ENCODE results near the gene MOCOS. TPM values are rescaled to one million over a fixed set of nuclear protein-coding genes. Genes with fewer than 3 reads are reported as not detected.
A peak's percentile ranks its signal among the peaks of the same experiment; 100 is the strongest.

MOCOS gene
- total RNA-seq, 1 experiment from 2014 or later = 29.7 TPM

DNA sequence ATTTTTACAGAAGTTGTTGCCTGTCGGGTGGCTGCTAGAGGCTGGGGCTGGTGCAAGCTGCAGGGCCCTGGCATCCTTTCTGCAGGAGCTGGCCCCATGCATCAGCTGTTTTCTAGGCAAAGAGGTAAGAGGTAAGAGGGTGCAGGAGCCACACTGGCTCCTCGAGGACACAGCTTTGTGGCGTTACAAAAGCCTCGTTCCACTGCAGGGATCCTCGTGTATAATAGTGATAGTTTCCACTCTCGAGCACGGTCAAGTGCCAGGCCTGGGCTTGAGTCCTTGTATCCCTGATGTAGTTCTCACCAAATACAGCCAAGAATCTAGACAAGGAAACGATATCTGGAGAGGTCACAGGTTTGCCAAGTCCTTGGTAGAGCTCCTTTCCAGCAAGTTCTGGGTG is 77.0 kb downstream of the MOCOS start:
- no peak for DNase-seq (ENCODE audit: extremely low read depth, low read depth)

- no peak for DNase-seq (ENCODE audit: extremely low read depth, low read depth)
Measured at GRCh38 chr18:36265015-36265414, 77.7 kb downstream of the MOCOS start.

DNA sequence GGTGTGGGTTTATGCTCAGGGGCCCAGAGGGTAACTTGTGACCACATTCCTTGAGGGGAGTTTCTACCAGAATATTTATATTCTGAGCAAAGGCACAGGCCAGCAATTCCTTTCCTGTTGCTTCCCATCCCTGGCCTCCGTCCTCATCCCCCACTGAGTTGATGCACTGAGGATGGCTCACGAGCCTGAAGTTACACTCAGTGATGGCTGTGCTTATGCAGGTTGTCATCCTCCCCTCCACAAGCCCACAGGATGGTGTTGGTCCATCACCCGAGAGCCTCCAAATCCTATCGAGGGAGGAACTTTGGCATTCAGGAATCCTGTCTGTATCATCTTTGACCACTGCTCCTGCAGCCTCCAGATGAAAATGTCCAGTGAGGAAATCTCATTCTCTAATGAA is 81.9 kb downstream of the MOCOS start:
- no peak for DNase-seq (ENCODE audit: extremely low read depth, low read depth)

DNA sequence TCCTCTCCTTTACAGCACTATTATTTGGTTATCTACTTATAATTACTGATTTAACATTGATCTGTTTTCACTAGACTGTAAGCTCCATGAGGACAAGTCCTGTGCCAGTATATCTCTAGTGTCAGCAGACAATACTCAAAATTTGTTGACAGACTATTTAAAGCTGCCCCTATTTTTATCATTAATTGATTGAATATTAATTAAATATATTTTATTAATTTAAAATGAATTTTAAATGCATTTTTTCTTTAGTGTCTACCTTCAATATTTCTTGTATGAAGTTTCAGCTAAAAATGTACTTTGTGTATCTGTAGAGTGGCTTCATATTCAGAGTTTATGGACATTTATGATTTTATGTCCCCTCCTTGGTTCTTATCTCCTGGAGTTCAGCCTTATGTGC is 83.9 kb downstream of the MOCOS start:
- no peak for DNase-seq (ENCODE audit: extremely low read depth, low read depth)

GRCh38 chr18:36273347-36273746 is 86.0 kb downstream of the MOCOS start:
- no peak for DNase-seq (ENCODE audit: extremely low read depth, low read depth)

DNA sequence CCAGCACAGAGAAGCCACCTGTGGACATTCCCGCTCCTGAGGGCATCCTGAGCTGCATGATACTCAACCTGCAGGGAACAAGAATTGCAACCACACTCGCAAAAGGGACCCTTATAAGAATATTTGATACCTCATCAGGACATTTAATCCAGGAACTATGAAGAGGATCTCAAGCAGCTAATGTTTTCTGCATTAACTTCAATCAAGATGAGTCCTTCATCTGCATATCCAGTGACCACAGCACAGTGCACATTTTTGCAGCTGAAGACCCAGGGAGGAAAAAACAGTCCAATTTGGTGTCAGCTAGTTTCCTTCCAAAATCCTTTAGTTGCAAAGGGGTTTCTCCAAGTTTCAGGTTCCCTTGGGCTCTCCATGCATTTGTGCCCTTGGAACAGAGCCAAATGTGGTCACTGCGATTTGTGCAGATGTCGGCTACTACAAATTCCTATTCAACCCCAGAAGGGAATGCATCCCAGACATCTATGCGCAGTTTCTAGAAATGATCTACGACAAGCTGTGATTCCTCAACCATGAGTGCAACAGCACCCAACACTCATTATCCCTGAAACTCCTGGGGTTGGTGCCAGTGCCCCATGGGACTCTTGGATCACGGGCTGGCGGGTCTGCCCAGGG is 86.9 kb downstream of the MOCOS start:
- no peak for DNase-seq (ENCODE audit: extremely low read depth, low read depth)

GRCh38 chr18:36275561-36275960 is 88.3 kb downstream of the MOCOS start:
- no peak for DNase-seq (ENCODE audit: extremely low read depth, low read depth)

GRCh38 chr18:36279001-36279400 is 91.7 kb downstream of the MOCOS start:
- no peak for DNase-seq (ENCODE audit: extremely low read depth, low read depth)

GRCh38 chr18:36281936-36282335 is 94.6 kb downstream of the MOCOS start:
- no peak for DNase-seq (ENCODE audit: extremely low read depth, low read depth)

GRCh38 chr18:36283448-36283847 is 96.2 kb downstream of the MOCOS start:
- no peak for DNase-seq (ENCODE audit: extremely low read depth, low read depth)

DNA sequence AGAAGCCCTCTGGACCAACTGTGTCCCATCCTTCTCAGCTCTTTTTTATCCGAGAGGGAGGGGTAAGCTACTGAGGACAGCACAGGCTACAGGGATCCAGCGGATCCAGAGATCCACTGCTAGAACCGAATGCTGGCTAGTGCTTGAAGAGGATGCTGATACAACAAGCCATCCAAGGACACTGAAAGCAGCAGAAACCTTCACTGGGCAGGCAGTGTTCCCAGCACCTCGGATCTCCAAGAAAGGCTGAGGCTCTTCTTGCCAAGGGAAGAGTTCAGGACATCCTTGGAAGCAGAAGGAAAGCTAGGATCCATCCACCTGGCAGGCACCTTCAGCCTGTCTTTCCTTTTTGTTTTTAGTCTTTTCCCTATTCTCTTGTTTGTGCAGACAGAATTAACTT is 97.0 kb downstream of the MOCOS start:
- no peak for DNase-seq (ENCODE audit: extremely low read depth, low read depth)

GRCh38 chr18:36284671-36285295 is 97.5 kb downstream of the MOCOS start:
- DNase-seq (ENCODE audit: extremely low read depth, low read depth) = peak; percentile 56

DNA sequence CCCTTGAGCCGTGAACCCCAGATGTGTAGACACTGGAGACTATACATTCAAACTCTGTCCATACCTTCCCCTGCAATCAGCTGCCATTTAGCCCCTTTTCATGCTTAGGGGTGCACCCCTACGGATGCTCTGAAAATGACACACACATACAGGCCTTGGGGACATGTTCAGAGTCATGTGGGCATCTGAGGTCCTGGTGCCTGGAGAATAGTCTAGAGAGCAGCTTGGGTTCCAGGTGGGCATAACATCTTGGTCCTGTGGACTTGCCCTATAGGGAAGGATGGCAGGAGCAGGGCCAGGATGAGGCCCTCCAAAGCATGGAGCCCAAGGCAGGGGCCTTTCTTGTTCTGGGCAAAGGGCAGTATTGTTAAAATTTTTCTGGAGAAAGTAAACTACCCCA is 100.4 kb downstream of the MOCOS start:
- no peak for DNase-seq (ENCODE audit: extremely low read depth, low read depth)

DNA sequence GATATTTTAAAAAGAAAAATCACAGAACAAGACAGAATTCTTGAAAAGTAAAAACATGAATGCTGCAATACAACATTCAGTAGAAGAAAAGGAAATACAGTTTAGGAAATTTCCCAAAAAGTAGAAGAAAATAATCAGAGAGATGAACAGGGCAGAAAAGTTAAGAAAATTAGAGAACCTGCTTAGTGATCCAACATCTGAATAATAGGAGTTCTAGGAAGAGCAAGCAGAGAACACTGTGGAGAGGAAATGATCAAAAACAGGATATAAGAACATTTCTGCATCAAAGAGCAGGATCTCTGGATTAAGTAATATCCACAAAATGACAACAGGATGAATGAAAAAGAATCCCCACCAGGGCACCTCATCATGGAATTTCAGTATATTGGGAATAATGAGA is 101.4 kb downstream of the MOCOS start:
- DNase-seq (ENCODE audit: extremely low read depth, low read depth) = no peak

DNA sequence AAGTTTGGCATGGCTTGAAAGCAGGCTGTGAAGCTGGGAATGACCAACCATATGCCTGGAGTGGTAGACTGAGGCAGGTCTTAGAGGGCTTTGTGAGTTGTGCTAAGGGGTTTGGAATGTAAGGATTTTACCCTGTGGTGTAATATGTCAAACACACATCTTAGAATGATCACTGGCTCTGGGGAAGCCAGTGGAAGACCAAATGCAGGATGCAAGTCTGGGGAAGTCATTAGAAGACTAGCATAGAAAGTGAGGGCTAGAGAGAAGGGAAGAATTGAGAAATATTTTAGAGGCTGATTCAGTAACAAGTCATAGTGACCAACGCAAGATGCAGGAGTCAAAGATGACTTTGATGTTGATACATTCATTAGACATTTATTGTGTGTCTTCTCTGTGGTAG is 106.7 kb downstream of the MOCOS start:
- DNase-seq (ENCODE audit: extremely low read depth, low read depth) = no peak

DNA sequence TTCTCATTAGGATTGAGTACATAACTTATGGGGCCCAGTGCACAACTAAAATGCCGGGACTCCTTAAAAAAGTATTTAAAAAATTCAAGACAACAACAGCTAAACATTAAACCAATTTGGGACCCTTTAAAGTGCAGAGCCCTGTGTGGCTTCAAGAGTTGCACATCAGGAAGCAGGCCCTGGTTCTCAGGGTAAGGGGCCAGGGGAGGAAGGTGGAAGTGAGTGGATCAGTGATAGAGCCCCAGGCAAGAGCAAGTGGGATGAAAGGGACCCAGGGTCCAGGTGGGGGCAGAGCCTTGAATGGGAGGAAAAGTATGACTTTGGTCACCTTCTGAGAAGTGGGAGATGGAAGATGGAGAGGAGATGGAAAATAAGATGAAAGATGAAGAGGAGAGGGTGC is 107.9 kb downstream of the MOCOS start:
- DNase-seq (ENCODE audit: extremely low read depth, low read depth) = no peak

GRCh38 chr18:36295880-36296301 is 108.6 kb downstream of the MOCOS start:
- no peak for DNase-seq (ENCODE audit: extremely low read depth, low read depth)

- peak; percentile 35 for DNase-seq (ENCODE audit: extremely low read depth, low read depth)
Measured at GRCh38 chr18:36296650-36297416, 109.5 kb downstream of the MOCOS start.

GRCh38 chr18:36297417-36298125 is 110.3 kb downstream of the MOCOS start, which contains the start of gene FHOD3:
Gene FHOD3 (plus strand): TSS chr18:36297713. CDS start chr18:36297836, 123 bp downstream.
- DNase-seq (ENCODE audit: extremely low read depth, low read depth) = peak; percentile 43

DNA sequence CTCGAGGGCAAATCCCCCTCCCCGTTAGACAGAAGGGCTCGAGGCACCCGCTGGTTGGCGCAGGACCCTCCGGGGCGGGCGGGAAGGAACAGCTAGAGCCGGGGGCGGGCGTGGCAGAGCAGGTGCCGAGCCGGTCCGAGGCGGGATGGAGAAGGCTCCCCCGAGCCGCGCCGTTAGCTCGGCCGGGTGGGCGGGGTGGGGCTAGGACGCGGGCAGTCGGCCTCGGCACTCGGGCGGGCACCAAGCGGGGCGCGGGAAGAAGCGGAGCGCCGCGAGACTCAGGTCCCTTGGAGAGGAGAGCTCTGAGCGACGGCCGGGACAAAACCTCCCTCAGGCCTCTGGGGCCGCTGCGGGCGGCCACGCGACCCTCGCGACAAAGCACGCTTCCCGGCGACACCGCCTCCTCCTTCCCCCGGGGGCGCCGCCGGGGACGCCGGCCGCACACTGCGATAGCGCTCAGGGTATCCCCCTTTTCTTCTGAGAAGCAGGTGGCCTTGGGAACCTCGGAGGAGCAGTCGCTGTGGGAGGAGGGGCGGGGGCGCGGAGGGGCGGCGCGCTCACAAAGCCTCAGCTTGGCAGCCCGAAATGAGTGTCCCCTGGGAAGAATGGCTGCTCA is 110.9 kb downstream of the MOCOS start:
- no peak for DNase-seq (ENCODE audit: extremely low read depth, low read depth)

DNA sequence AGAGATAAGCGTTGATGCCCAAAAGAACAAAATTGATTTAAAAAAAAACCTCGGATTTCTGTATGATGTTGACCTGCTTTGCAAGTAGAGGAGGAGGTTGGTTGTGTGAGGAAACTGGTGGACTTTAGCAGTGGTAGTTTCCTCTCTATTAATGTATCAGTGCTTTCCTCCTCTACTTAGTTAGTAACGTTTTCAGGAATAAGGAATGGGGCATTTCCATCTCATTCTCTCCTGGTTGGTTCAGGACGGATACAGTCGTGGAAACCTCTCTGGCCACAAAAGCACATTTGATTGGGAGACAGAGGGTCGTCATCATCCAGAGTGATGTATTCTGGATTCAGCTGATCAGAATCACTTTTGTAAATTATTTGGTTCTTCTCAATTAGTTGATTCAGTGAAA is 111.7 kb downstream of the MOCOS start:
- no peak for DNase-seq (ENCODE audit: extremely low read depth, low read depth)

All from NCI-H460 (cell line).